Uterus (tissue), 2 donors: Measurements from ENCODE around the gene TERB1.

Experiments used
- POLR2A ChIP-seq, 2 donors: fragments of 450-650 bp; IDR thresholded peaks; one replicate each; pipeline ENCODE4 v1.6.1; 2016; ENCODE audit warnings: antibody characterized with exemption in 2 of 2, mild to moderate bottlenecking in 1 of 2, moderate library complexity in 1 of 2
- TF ChIP-seq, protein P1 (sequence below), 4 experiments: fragments of 200-600 bp in 2 of 4; fragments of 450-650 bp in 2 of 4; sonication (generic) in 2 of 4; IDR thresholded peaks; one replicate each; pipeline ENCODE4 v1.5.1; 2016 to 2019; ENCODE audit warnings: antibody characterized with exemption in 4 of 4, mild to moderate bottlenecking in 2 of 4, moderate library complexity in 1 of 4

GRCh38 chr16:66750279-66751052, 50.9 kb downstream of the TERB1 start:
- TF ChIP-seq, protein P1, sequence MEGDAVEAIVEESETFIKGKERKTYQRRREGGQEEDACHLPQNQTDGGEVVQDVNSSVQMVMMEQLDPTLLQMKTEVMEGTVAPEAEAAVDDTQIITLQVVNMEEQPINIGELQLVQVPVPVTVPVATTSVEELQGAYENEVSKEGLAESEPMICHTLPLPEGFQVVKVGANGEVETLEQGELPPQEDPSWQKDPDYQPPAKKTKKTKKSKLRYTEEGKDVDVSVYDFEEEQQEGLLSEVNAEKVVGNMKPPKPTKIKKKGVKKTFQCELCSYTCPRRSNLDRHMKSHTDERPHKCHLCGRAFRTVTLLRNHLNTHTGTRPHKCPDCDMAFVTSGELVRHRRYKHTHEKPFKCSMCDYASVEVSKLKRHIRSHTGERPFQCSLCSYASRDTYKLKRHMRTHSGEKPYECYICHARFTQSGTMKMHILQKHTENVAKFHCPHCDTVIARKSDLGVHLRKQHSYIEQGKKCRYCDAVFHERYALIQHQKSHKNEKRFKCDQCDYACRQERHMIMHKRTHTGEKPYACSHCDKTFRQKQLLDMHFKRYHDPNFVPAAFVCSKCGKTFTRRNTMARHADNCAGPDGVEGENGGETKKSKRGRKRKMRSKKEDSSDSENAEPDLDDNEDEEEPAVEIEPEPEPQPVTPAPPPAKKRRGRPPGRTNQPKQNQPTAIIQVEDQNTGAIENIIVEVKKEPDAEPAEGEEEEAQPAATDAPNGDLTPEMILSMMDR (IDR thresholded peaks at IDR 0.05), result no peak
- no peak for TF ChIP-seq POLR2A (IDR thresholded peaks at IDR 0.05)
